ENCODE data around the gene CDC25C.
A peak's percentile ranks its signal among the peaks of the same experiment; 100 is the strongest.

CDC25C gene

DNA sequence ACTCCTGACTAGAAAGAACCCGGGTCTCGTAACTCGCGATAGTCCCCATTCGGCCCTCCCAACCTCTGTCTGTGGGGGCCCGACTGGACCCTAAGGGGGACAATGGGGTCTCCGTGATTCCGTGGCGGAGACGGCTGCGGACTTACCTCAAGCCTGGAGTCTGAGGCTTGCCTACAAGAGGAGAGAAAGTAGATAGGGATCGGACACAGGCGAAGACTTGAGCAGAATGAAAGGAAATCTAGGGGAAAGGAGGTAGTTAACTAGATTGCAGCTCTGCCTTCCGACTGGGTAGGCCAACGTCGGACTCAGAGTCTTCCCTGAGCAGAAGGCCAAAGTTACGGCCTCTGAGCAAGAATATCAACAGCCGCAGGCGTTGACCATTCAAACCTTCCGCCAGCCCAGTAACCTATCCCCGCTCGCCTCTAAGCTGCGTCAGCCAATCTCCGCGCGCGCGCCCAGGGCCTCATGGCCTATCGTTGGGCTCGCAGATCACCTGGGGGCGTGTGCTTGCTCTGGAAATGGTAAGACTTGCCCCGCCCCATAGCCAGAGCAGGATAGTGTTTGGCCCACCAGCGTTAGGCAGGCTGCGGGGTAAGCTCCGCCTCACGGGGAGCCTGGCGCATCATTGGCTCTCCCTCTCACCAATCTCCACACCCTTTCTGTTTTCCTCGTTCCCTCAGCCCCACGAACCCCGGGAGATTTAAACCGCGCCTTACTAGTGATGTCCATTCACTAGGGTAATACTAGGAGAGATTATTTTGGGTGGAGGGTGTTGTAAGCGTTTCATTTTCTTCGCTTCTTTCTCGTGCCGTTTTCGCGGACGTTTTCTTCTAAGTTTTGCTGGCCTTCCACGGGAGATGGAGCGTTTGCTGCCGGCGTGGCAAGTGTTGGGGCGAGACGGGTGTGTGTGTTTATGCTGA is at the start of gene CDC25C:
TSS of gene CDC25C (minus strand) at position 356 of the 920 bp plus-strand sequence. CDS start 624 bp downstream, outside the sequence.
- Histone ChIP-seq H3K36me3 (ENCODE audit: control insufficient read depth in 1 of 2, insufficient read depth in 2 of 2, low read length in 2 of 2) (no peaks in the 10 kb centered on the region), H3K4me1 (ENCODE audit: control insufficient read depth in 1 of 2, insufficient read depth in 2 of 2, low read length in 2 of 2) (peaks cover 4 to 13% of the 10 kb centered on the region in 2 donors), H3K27ac (ENCODE audit: low read length) (peak within 1 kb of the TSS; percentile 5), H3K9me3 (ENCODE audit: control insufficient read depth in 1 of 2, low read length in 2 of 2) (no peaks in the 10 kb centered on the region), H3K4me3 (ENCODE audit: low read depth in 1 of 2, low read length in 2 of 2) (peak within 1 kb of the TSS; percentile 75 to 88), H3K27me3 (ENCODE audit: low read depth, low read length) (no peaks in the 10 kb centered on the region)

GRCh38 chr5:138372653-138373052 is 41.0 kb upstream of the CDC25C start:
- no peaks in the 10 kb centered on the region for H3K27me3 ChIP-seq (ENCODE audit: low read depth, low read length)
- peaks cover 4 to 5% of the 10 kb centered on the region in 2 donors for H3K4me1 ChIP-seq (ENCODE audit: control insufficient read depth in 1 of 2, insufficient read depth in 2 of 2, low read length in 2 of 2)
- no peak overlapping the region for H3K27ac ChIP-seq (ENCODE audit: low read length)
- H3K9me3 ChIP-seq (ENCODE audit: control insufficient read depth in 1 of 2, low read length in 2 of 2), result no peaks in the 10 kb centered on the region
- peaks cover 10 to 20% of the 10 kb centered on the region in 2 donors for H3K36me3 ChIP-seq (ENCODE audit: control insufficient read depth in 1 of 2, insufficient read depth in 2 of 2, low read length in 2 of 2)
- H3K4me3 ChIP-seq (ENCODE audit: low read depth in 1 of 2, low read length in 2 of 2), result no peak overlapping the region

- peaks cover 4 to 5% of the 10 kb centered on the region in 2 donors for H3K4me1 ChIP-seq (ENCODE audit: control insufficient read depth in 1 of 2, insufficient read depth in 2 of 2, low read length in 2 of 2)
- H3K27ac ChIP-seq (ENCODE audit: low read length), result no peak overlapping the region
- no peaks in the 10 kb centered on the region for H3K9me3 ChIP-seq (ENCODE audit: control insufficient read depth in 1 of 2, low read length in 2 of 2)
- peaks cover 6 to 16% of the 10 kb centered on the region in 2 donors for H3K36me3 ChIP-seq (ENCODE audit: control insufficient read depth in 1 of 2, insufficient read depth in 2 of 2, low read length in 2 of 2)
- no peaks in the 10 kb centered on the region for H3K27me3 ChIP-seq (ENCODE audit: low read depth, low read length)
- no peak overlapping the region for H3K4me3 ChIP-seq (ENCODE audit: low read depth in 1 of 2, low read length in 2 of 2)
Measured at GRCh38 chr5:138372225-138372624, 40.6 kb upstream of the CDC25C start.

DNA sequence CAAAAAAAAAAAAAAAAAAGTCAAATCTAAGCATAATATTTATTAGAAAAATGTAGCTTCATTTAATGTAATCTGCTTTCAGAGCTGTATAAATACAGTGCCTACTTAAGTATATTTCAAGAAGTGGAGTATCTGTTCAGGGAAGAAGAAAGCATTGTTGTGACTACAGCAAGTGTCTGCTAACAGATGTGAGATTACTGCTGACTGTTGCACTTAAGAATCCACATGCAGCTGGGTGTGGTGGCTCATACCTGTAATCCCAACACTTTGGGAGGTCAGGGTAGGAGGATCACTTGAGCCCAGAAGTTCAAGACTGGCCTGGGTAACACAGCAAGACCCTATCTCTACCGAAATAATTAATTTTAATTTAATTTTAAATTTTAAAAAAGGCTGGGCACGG is 39.9 kb upstream of the CDC25C start:
- Histone ChIP-seq H3K27me3 (ENCODE audit: low read depth, low read length) (no peaks in the 10 kb centered on the region), H3K27ac (ENCODE audit: low read length) (no peak overlapping the region), H3K36me3 (ENCODE audit: control insufficient read depth in 1 of 2, insufficient read depth in 2 of 2, low read length in 2 of 2) (peaks cover 4 to 11% of the 10 kb centered on the region in 2 donors), H3K4me1 (ENCODE audit: control insufficient read depth in 1 of 2, insufficient read depth in 2 of 2, low read length in 2 of 2) (peaks cover 11 to 13% of the 10 kb centered on the region in 2 donors), H3K4me3 (ENCODE audit: low read depth in 1 of 2, low read length in 2 of 2) (no peak overlapping the region), H3K9me3 (ENCODE audit: control insufficient read depth in 1 of 2, low read length in 2 of 2) (no peaks in the 10 kb centered on the region)

- H3K27ac ChIP-seq (ENCODE audit: low read length), result no peak overlapping the region
- no peaks in the 10 kb centered on the region for H3K9me3 ChIP-seq (ENCODE audit: control insufficient read depth in 1 of 2, low read length in 2 of 2)
- H3K27me3 ChIP-seq (ENCODE audit: low read depth, low read length), result no peaks in the 10 kb centered on the region
- peaks cover 4 to 11% of the 10 kb centered on the region in 2 donors for H3K36me3 ChIP-seq (ENCODE audit: control insufficient read depth in 1 of 2, insufficient read depth in 2 of 2, low read length in 2 of 2)
- H3K4me1 ChIP-seq (ENCODE audit: control insufficient read depth in 1 of 2, insufficient read depth in 2 of 2, low read length in 2 of 2), result peaks cover 12 to 13% of the 10 kb centered on the region in 2 donors
- no peak overlapping the region for H3K4me3 ChIP-seq (ENCODE audit: low read depth in 1 of 2, low read length in 2 of 2)
Measured at GRCh38 chr5:138370537-138370936, 38.9 kb upstream of the CDC25C start.

DNA sequence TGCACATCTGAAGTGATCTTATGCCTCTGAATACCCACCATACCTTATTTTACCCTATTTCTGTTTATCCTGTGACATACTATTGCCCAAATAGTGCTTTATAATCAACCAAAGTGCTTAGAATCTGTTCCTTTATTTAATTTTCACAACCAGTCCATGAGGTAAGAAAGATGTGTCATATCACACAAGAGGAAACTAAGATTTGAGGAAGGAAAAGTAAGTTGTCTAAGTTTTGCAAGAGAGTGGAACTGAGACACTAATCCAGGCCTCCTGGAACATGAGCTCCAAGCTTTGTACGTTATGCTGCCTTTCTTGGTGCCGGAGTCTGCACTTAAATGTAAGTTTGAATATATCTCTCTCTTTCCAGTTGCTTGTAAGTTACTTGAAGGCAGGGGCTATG is 38.1 kb upstream of the CDC25C start:
- H3K4me1 ChIP-seq (ENCODE audit: control insufficient read depth in 1 of 2, insufficient read depth in 2 of 2, low read length in 2 of 2), result peaks cover 12 to 13% of the 10 kb centered on the region in 2 donors
- H3K9me3 ChIP-seq (ENCODE audit: control insufficient read depth in 1 of 2, low read length in 2 of 2), result no peaks in the 10 kb centered on the region
- no peaks in the 10 kb centered on the region for H3K27me3 ChIP-seq (ENCODE audit: low read depth, low read length)
- peaks cover 4 to 8% of the 10 kb centered on the region in 2 donors for H3K36me3 ChIP-seq (ENCODE audit: control insufficient read depth in 1 of 2, insufficient read depth in 2 of 2, low read length in 2 of 2)
- H3K4me3 ChIP-seq (ENCODE audit: low read depth in 1 of 2, low read length in 2 of 2), result no peak overlapping the region
- H3K27ac ChIP-seq (ENCODE audit: low read length), result peak overlapping the region; percentile 42

DNA sequence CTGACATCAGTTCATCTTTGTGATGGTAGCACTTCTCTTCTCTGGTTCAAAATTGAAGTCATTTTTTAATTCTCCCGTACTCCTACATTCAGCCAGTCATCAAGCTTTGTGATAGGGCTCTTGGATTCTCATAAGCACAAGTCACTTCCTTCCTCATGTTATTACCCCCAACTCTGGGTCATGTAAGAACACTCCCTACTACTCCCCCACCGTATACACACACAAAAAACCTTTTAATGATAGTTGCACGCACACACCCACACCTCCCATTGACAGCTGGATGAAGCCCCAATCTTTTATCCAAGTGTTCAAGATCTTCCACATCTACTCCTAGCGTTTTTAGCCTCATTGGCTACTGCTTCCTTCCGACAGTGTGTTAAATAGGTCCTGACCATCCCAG is 37.7 kb upstream of the CDC25C start:
- Histone ChIP-seq H3K36me3 (ENCODE audit: control insufficient read depth in 1 of 2, insufficient read depth in 2 of 2, low read length in 2 of 2) (peaks cover 4 to 5% of the 10 kb centered on the region in 2 donors), H3K27me3 (ENCODE audit: low read depth, low read length) (no peaks in the 10 kb centered on the region), H3K27ac (ENCODE audit: low read length) (peak overlapping the region; percentile 42), H3K9me3 (ENCODE audit: control insufficient read depth in 1 of 2, low read length in 2 of 2) (no peaks in the 10 kb centered on the region), H3K4me3 (ENCODE audit: low read depth in 1 of 2, low read length in 2 of 2) (no peak overlapping the region), H3K4me1 (ENCODE audit: control insufficient read depth in 1 of 2, insufficient read depth in 2 of 2, low read length in 2 of 2) (peaks cover 12 to 13% of the 10 kb centered on the region in 2 donors)

- Histone ChIP-seq H3K27ac (ENCODE audit: low read length) (no peak overlapping the region), H3K36me3 (ENCODE audit: control insufficient read depth in 1 of 2, insufficient read depth in 2 of 2, low read length in 2 of 2) (no peaks in the 10 kb centered on the region), H3K4me3 (ENCODE audit: low read depth in 1 of 2, low read length in 2 of 2) (no peak overlapping the region), H3K9me3 (ENCODE audit: control insufficient read depth in 1 of 2, low read length in 2 of 2) (no peaks in the 10 kb centered on the region), H3K27me3 (ENCODE audit: low read depth, low read length) (no peaks in the 10 kb centered on the region), H3K4me1 (ENCODE audit: control insufficient read depth in 1 of 2, insufficient read depth in 2 of 2, low read length in 2 of 2) (peaks cover 12 to 13% of the 10 kb centered on the region in 2 donors)
Measured at GRCh38 chr5:138366632-138367382, 35.2 kb upstream of the CDC25C start.

DNA sequence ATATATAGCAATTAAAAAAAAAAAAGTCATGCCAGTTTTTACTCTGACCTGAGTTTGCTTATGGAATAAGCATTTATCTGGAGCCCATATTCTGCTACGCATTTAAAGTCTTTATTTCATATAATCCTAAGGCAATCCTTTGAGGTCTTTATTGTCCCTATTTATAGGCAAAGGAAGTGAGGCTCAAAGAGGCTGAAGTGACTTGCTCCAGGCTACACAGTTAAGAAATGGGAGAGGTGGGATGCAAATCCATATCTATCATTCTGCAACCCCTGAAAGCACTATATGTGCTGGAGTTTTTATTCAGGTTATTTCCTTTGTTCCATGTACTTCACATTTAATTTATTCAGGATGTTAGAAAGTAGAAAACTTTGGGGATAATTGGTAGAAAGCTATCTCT is 33.0 kb upstream of the CDC25C start:
- no peak overlapping the region for H3K4me3 ChIP-seq (ENCODE audit: low read depth in 1 of 2, low read length in 2 of 2)
- no peaks in the 10 kb centered on the region for H3K27me3 ChIP-seq (ENCODE audit: low read depth, low read length)
- no peak overlapping the region for H3K27ac ChIP-seq (ENCODE audit: low read length)
- H3K9me3 ChIP-seq (ENCODE audit: control insufficient read depth in 1 of 2, low read length in 2 of 2), result no peaks in the 10 kb centered on the region
- H3K4me1 ChIP-seq (ENCODE audit: control insufficient read depth in 1 of 2, insufficient read depth in 2 of 2, low read length in 2 of 2), result peaks cover 7 to 13% of the 10 kb centered on the region in 2 donors
- H3K36me3 ChIP-seq (ENCODE audit: control insufficient read depth in 1 of 2, insufficient read depth in 2 of 2, low read length in 2 of 2), result no peaks in the 10 kb centered on the region

DNA sequence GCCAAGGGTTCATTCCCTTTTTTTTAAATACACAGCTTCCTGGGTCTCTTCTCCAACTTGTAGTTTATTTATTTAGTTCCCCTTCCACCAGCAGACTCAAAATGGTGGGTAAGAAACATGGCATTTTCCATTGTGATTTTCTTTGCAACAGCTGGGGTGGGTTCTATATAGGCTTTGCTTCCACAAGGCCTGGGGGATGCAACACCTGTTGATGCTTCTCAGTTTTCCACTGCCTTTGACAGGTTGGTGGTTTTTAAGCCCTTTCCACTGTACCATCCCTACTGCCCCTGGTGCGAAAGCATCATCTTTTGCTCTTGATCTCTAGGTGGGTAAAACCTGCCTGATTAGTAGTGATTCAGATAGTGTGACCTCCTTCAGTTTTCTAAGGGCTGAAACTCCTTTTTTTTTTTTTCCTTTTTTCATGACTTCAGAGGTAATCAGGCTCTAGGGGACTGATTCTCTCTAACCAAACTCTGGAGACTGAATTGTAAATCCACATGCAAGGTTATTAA is 29.4 kb upstream of the CDC25C start:
- H3K4me3 ChIP-seq (ENCODE audit: low read depth in 1 of 2, low read length in 2 of 2), result no peak overlapping the region
- no peaks in the 10 kb centered on the region for H3K36me3 ChIP-seq (ENCODE audit: control insufficient read depth in 1 of 2, insufficient read depth in 2 of 2, low read length in 2 of 2)
- H3K27ac ChIP-seq (ENCODE audit: low read length), result no peak overlapping the region
- no peaks in the 10 kb centered on the region for H3K27me3 ChIP-seq (ENCODE audit: low read depth, low read length)
- H3K9me3 ChIP-seq (ENCODE audit: control insufficient read depth in 1 of 2, low read length in 2 of 2), result no peaks in the 10 kb centered on the region
- H3K4me1 ChIP-seq (ENCODE audit: control insufficient read depth in 1 of 2, insufficient read depth in 2 of 2, low read length in 2 of 2), result peaks cover 0 to 2% of the 10 kb centered on the region in 2 donors

DNA sequence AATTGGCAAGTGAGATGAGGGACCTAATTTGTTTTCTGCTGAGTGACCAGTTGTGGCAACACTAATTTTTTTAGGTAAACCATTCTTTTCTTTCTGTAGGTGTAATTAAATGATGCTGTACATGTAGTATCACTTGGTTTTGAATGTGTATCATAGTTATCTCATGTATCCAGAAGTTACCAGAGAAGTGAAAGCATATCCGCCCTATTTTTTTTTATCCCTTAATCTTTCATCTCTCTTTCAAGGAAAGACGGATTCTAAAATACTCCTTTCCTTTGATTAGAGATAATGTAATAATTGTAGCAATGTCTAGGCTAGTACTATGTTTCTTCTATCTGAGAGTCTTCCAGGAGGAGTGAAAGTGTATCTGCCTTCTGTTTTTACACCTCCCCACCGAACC is 28.0 kb upstream of the CDC25C start:
- Histone ChIP-seq H3K4me3 (ENCODE audit: low read depth in 1 of 2, low read length in 2 of 2) (no peak overlapping the region), H3K9me3 (ENCODE audit: control insufficient read depth in 1 of 2, low read length in 2 of 2) (no peaks in the 10 kb centered on the region), H3K27me3 (ENCODE audit: low read depth, low read length) (no peaks in the 10 kb centered on the region), H3K36me3 (ENCODE audit: control insufficient read depth in 1 of 2, insufficient read depth in 2 of 2, low read length in 2 of 2) (no peaks in the 10 kb centered on the region), H3K4me1 (ENCODE audit: control insufficient read depth in 1 of 2, insufficient read depth in 2 of 2, low read length in 2 of 2) (peaks cover 8 to 14% of the 10 kb centered on the region in 2 donors), H3K27ac (ENCODE audit: low read length) (no peak overlapping the region)

Data from muscle layer of duodenum (tissue), 2 donors.